GM12872 (cell line): Measurements from ENCODE around the gene RNF112.

Experiments used
- TF ChIP-seq, protein P1 (sequence below): IDR thresholded peaks from 3 replicates; pipeline ENCODE4 v1.5.1; 2011; ENCODE audit warnings: low read depth, mild to moderate bottlenecking, low read length, moderate library complexity; ENCODE audit not compliant: insufficient read depth

RNF112 gene

DNA sequence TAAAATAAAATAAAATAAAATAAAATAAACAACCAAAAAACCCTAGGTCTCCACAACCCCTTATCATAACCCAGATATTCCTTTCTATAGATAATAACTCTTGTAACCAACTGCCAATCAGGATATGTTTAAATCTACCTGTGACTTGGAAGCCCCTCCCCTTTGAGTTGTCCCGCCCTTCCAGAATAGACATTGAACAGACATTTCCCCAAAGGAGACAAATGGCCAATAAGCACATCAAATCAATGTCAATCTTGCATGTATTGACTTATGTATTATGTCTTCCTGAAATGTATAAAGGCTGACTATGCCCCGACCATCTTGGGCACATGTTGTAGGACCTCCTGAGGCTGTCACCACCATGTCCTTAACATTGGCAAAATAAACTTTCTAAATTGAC is 34.2 kb upstream of the RNF112 start:
- TF ChIP-seq, protein P1, sequence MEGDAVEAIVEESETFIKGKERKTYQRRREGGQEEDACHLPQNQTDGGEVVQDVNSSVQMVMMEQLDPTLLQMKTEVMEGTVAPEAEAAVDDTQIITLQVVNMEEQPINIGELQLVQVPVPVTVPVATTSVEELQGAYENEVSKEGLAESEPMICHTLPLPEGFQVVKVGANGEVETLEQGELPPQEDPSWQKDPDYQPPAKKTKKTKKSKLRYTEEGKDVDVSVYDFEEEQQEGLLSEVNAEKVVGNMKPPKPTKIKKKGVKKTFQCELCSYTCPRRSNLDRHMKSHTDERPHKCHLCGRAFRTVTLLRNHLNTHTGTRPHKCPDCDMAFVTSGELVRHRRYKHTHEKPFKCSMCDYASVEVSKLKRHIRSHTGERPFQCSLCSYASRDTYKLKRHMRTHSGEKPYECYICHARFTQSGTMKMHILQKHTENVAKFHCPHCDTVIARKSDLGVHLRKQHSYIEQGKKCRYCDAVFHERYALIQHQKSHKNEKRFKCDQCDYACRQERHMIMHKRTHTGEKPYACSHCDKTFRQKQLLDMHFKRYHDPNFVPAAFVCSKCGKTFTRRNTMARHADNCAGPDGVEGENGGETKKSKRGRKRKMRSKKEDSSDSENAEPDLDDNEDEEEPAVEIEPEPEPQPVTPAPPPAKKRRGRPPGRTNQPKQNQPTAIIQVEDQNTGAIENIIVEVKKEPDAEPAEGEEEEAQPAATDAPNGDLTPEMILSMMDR, result no peak

DNA sequence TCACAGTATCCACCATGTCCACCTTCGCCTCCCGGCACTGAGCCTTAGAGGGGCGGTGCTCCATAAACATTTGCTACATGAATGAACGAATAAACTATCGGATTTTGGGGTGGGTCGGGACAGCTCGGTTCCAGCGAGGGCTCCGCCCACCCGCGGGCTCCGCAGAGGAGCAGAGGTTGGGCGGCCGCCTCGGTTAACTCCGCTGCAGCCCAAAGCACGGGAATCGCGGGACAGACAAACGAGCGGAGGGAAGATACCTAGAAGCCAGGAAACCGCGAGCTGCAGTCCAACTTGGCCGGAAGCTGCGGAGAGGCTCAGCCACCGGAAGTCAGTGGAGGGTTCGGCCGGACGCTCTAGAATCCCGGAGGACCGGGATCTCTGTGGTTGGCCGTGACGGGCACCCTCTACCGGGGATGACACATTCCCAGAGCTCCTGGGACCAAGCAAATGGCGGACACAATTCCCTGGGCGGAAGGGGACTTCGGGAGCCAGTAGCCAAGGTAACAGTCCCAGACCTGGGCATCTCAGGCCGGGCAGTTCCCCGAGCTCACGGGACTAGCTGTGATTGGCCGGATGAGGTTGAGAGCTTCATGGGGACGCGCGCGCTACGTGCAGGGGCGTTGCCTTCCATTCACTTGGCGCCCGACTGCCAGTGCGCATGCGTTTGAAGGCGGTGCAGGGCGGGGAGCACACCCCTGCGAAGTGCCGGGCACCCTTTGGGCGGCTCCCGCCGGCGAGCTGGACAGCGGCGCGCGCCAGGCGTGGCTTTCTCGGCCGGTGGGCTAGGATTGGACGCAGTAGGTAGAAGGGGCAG is 33.2 kb upstream of the RNF112 start:
- TF ChIP-seq, protein P1, result no peak

- TF ChIP-seq, protein P1, result no peak
Measured at GRCh38 chr17:19378416-19379360, 32.3 kb upstream of the RNF112 start, which contains the start of gene MAPK7. Gene MAPK7 (plus strand): TSS chr17:19378498. CDS start chr17:19378901, 403 bp downstream.

DNA sequence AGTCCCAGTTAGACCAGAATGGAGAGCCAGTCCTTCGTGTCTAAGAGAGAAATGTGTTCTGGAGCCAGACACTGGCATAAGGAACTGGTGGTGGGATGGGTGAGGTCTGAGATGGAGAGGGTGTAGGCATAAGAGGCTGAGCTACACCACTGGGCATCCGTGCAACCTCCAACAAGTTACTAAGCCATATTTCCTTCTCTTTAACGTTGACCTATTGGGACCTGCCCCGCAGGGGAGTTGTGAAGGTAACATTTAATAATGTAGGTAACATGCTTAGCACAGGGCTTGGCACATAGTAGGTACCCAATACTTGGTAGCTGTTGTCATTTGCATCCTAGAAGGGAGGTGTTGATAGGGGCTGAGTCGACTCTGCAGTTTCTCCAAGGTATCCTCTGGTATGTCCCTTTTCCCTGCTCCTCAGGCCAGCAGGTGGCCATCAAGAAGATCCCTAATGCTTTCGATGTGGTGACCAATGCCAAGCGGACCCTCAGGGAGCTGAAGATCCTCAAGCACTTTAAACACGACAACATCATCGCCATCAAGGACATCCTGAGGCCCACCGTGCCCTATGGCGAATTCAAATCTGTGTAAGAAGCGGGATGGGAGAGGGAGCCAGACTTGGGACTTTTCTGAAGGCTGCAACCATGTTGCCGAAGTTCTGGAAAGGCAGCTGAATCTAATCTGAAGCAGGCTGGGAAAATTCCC is 31.5 kb upstream of the RNF112 start:
- TF ChIP-seq, protein P1, result no peak

- TF ChIP-seq, protein P1, result no peak
Measured at GRCh38 chr17:19380481-19381301, 30.3 kb upstream of the RNF112 start.

DNA sequence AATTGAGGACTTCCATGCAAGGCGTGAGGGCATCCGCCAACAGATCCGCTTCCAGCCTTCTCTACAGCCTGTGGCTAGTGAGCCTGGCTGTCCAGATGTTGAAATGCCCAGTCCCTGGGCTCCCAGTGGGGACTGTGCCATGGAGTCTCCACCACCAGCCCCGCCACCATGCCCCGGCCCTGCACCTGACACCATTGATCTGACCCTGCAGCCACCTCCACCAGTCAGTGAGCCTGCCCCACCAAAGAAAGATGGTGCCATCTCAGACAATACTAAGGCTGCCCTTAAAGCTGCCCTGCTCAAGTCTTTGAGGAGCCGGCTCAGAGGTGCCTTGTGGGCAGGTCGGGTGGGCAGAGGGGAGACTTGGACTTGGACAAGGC is 29.7 kb upstream of the RNF112 start:
- TF ChIP-seq, protein P1, result no peak
